ENCODE data around the gene PLA2G3. TPM values are rescaled to one million over a fixed set of nuclear protein-coding genes. Genes with fewer than 3 reads are reported as not detected.
A peak's percentile ranks its signal among the peaks of the same experiment; 100 is the strongest.
"Not testable (repeated sequence)": the region's sequence is repeated elsewhere in the genome, so short reads cannot be mapped to it uniquely, and the experiment has no call there.

Gene PLA2G3
- total and polyA plus RNA-seq, 9 donors, result 0.13 TPM; not detected in 8

GRCh38 chr22:31173386-31174145 lies 33.3 kb upstream of the PLA2G3 start:
- TF ChIP-seq EP300 (IDR thresholded peaks at IDR 0.05) (no peak), CTCF (IDR thresholded peaks at IDR 0.05) (no peak), POLR2A (IDR thresholded peaks at IDR 0.05) (no peak)
- H3K27me3 ChIP-seq, result no peaks in the 10 kb centered on the region
- no peaks in the 10 kb centered on the region for H3K9me3 ChIP-seq
- no peak for DNase-seq
- peaks cover 7% of the 10 kb centered on the region for H3K4me1 ChIP-seq (ENCODE audit: insufficient read depth)
- H3K27ac ChIP-seq, result no peak overlapping the region
- intact Hi-C loops (cut with DNase I), result no loop called here
- H3K36me3 ChIP-seq, result no peaks in the 10 kb centered on the region
- WGBS, 3 donors, result 65 to 70% (median 65%) methylated on average over 5 of the region's 5 CpGs
- H3K4me3 ChIP-seq, result no peak overlapping the region

GRCh38 chr22:31171734-31172133 lies 31.4 kb upstream of the PLA2G3 start:
- DNase-seq; H3K36me3 ChIP-seq; intact Hi-C loops (cut with DNase I); H3K4me1 ChIP-seq (ENCODE audit: insufficient read depth); H3K9me3 ChIP-seq; H3K4me3 ChIP-seq; H3K27ac ChIP-seq; H3K27me3 ChIP-seq: not testable (repeated sequence)
- 92 to 96% (median 95%) methylated on average over 9 of the region's 9 CpGs for WGBS, 3 donors

- no peak for DNase-seq
- Histone ChIP-seq H3K27me3 (no peaks in the 10 kb centered on the region), H3K4me3 (no peak overlapping the region), H3K36me3 (no peaks in the 10 kb centered on the region), H3K4me1 (ENCODE audit: insufficient read depth) (peaks cover 7% of the 10 kb centered on the region), H3K27ac (no peak overlapping the region), H3K9me3 (no peaks in the 10 kb centered on the region)
- WGBS, 3 donors, result 96 to 99% (median 98%) methylated on average over 4 of the region's 4 CpGs
- intact Hi-C loops (cut with DNase I), result no loop called here
- TF ChIP-seq EP300 (IDR thresholded peaks at IDR 0.05) (no peak), CTCF (IDR thresholded peaks at IDR 0.05) (no peak), POLR2A (IDR thresholded peaks at IDR 0.05) (no peak)
Measured at GRCh38 chr22:31170971-31171370, 30.7 kb upstream of the PLA2G3 start.

- Histone ChIP-seq H3K36me3 (no peaks in the 10 kb centered on the region), H3K4me1 (ENCODE audit: insufficient read depth) (peaks cover 3% of the 10 kb centered on the region), H3K27ac (no peak overlapping the region), H3K27me3 (no peaks in the 10 kb centered on the region), H3K4me3 (no peak overlapping the region), H3K9me3 (no peaks in the 10 kb centered on the region)
- TF ChIP-seq CTCF (IDR thresholded peaks at IDR 0.05), result no peak
- no peak for TF ChIP-seq EP300 (IDR thresholded peaks at IDR 0.05)
- TF ChIP-seq POLR2A (IDR thresholded peaks at IDR 0.05), result no peak
- intact Hi-C loops (cut with DNase I), result no loop called here
- WGBS, 3 donors, result 40 to 46% (median 40%) methylated on average over 5 of the region's 5 CpGs
- no peak for DNase-seq
Measured at GRCh38 chr22:31162015-31162765, 21.9 kb upstream of the PLA2G3 start.

- no peak overlapping the region for H3K27ac ChIP-seq
- H3K9me3 ChIP-seq, result no peaks in the 10 kb centered on the region
- H3K4me1 ChIP-seq (ENCODE audit: insufficient read depth), result peaks cover 3% of the 10 kb centered on the region
- no peak for TF ChIP-seq CTCF (IDR thresholded peaks at IDR 0.05)
- no peak for DNase-seq
- H3K4me3 ChIP-seq, result peak overlapping the region; percentile 93
- no peaks in the 10 kb centered on the region for H3K36me3 ChIP-seq
- intact Hi-C loops (cut with DNase I), result no loop called here
- H3K27me3 ChIP-seq, result no peaks in the 10 kb centered on the region
Measured at GRCh38 chr22:31161386-31161785, 21.1 kb upstream of the PLA2G3 start.

Measured in ovary (tissue), 9 donors.